HEK293 (cell line): ENCODE results near the gene ENAH.

Source experiments
- CTCF ChIA-PET: fragments of 350-600 bp; formaldehyde crosslinking; extraction: SDS; loops from one replicate; lab custom pipeline; 2021; ENCODE audit warnings: antibody characterized with exemption; lab: Yijun Ruan, JAX
- POLR2A ChIA-PET: fragments of 300-600 bp; formaldehyde crosslinking; extraction: SDS; loops from one replicate; lab custom pipeline; 2020; ENCODE audit warnings: antibody characterized with exemption, inconsistent platforms; lab: Yijun Ruan, JAX
- H3K27ac ChIP-seq: fragments of 200-500 bp; sonication (Bioruptor generic); 2 replicates; pipeline ENCODE4 v1.5.1; 2014; ENCODE audit warnings: low read depth, low read length, control low read depth, inconsistent platforms; ENCODE audit errors: extremely low read depth
- H3K36me3 ChIP-seq, 2 experiments: fragments of 200-500 bp in 1 of 2; sonication (Bioruptor generic) in 1 of 2; 1 replicate in 1 of 2; 2 replicates in 1 of 2; pipeline ENCODE4 v1.5.1; 2014 to 2017; ENCODE audit warnings: inconsistent platforms in 2 of 2, low read length in 2 of 2; ENCODE audit not compliant: control insufficient read depth in 2 of 2, insufficient read depth in 1 of 2
- H3K4me1 ChIP-seq: fragments of 200-500 bp; sonication (Bioruptor generic); 2 replicates; pipeline ENCODE4 v1.5.1; 2014; ENCODE audit warnings: mild to moderate bottlenecking, low read length, inconsistent platforms; ENCODE audit not compliant: control insufficient read depth, insufficient read depth
- H3K4me3 ChIP-seq: 2 replicates; pipeline ENCODE4 v1.5.1; 2011; ENCODE audit warnings: low read depth, mild to moderate bottlenecking, control low read depth, low read length, moderate library complexity
- H3K9me3 ChIP-seq: fragments of 200-500 bp; sonication (Bioruptor generic); 2 replicates; pipeline ENCODE4 v1.5.1; 2014; ENCODE audit warnings: low read depth, low read length, inconsistent platforms; ENCODE audit not compliant: control insufficient read depth, insufficient read depth
- GFI1B ChIP-seq: fragments of 450-650 bp; formaldehyde crosslinking; IDR thresholded peaks from 2 replicates; pipeline ENCODE4 v1.5.1; 2016; ENCODE audit warnings: missing biosample characterization, missing genetic modification characterization
- GLIS2 ChIP-seq: fragments of 450-650 bp; formaldehyde crosslinking; IDR thresholded peaks from 2 replicates; pipeline ENCODE4 v1.5.1; 2016; ENCODE audit warnings: missing biosample characterization, missing genetic modification characterization
- HOXA7 ChIP-seq: sonication (generic); formaldehyde crosslinking; IDR thresholded peaks from 2 replicates; pipeline ENCODE4 v1.8.1; 2022; ENCODE audit warnings: missing genetic modification reagents, borderline replicate concordance
- IKZF3 ChIP-seq: fragments of 450-650 bp; IDR thresholded peaks from 2 replicates; pipeline ENCODE4 v1.5.0; 2018; ENCODE audit warnings: missing biosample characterization, mild to moderate bottlenecking, missing genetic modification characterization, moderate library complexity
- INSM2 ChIP-seq: fragments of 450-650 bp; formaldehyde crosslinking; IDR thresholded peaks from 2 replicates; pipeline ENCODE4 v1.5.1; 2016; ENCODE audit warnings: missing biosample characterization, missing genetic modification characterization
- PATZ1 ChIP-seq: fragments of 450-650 bp; formaldehyde crosslinking; IDR thresholded peaks from 2 replicates; pipeline ENCODE4 v1.5.1; 2016; ENCODE audit warnings: missing biosample characterization, missing genetic modification characterization
- ZNF114 ChIP-seq: fragments of 450-650 bp; formaldehyde crosslinking; IDR thresholded peaks from 2 replicates; pipeline ENCODE4 v1.5.0; 2017; ENCODE audit warnings: missing biosample characterization, missing genetic modification characterization
- ZNF121 ChIP-seq: fragments of 450-650 bp; formaldehyde crosslinking; IDR thresholded peaks from 2 replicates; pipeline ENCODE4 v1.5.1; 2016; ENCODE audit warnings: missing biosample characterization, missing genetic modification characterization
- ZNF146 ChIP-seq: fragments of 450-650 bp; formaldehyde crosslinking; IDR thresholded peaks from 2 replicates; pipeline ENCODE4 v1.5.1; 2016; ENCODE audit warnings: missing biosample characterization, missing genetic modification characterization
- ZNF169 ChIP-seq: fragments of 450-650 bp; formaldehyde crosslinking; IDR thresholded peaks from 2 replicates; pipeline ENCODE4 v1.5.1; 2016; ENCODE audit warnings: missing biosample characterization, missing genetic modification characterization
- ZNF202 ChIP-seq: fragments of 450-650 bp; formaldehyde crosslinking; IDR thresholded peaks from 2 replicates; pipeline ENCODE4 v1.5.1; 2016; ENCODE audit warnings: missing biosample characterization, missing genetic modification characterization, borderline replicate concordance
- ZNF350 ChIP-seq: fragments of 450-650 bp; formaldehyde crosslinking; IDR thresholded peaks from 2 replicates; pipeline ENCODE4 v1.5.0; 2017; ENCODE audit warnings: missing biosample characterization, mild to moderate bottlenecking, missing genetic modification characterization
- ZNF362 ChIP-seq: fragments of 450-650 bp; formaldehyde crosslinking; IDR thresholded peaks from 2 replicates; pipeline ENCODE4 v1.5.1; 2016; ENCODE audit warnings: missing biosample characterization, missing genetic modification characterization
- ZNF426 ChIP-seq: fragments of 450-650 bp; formaldehyde crosslinking; IDR thresholded peaks from 2 replicates; pipeline ENCODE4 v1.5.1; 2017; ENCODE audit warnings: missing biosample characterization, missing genetic modification characterization, mild to moderate bottlenecking, inconsistent platforms, moderate library complexity
- ZNF701 ChIP-seq: fragments of 450-650 bp; formaldehyde crosslinking; IDR thresholded peaks from 2 replicates; pipeline ENCODE4 v1.5.1; 2016; ENCODE audit warnings: missing biosample characterization, missing genetic modification characterization
- ZNF768 ChIP-seq: fragments of 450-650 bp; formaldehyde crosslinking; IDR thresholded peaks from 2 replicates; pipeline ENCODE4 v1.5.1; 2018; ENCODE audit warnings: missing biosample characterization, mild to moderate bottlenecking, missing genetic modification characterization
- ZSCAN4 ChIP-seq: fragments of 450-650 bp; formaldehyde crosslinking; IDR thresholded peaks from 2 replicates; pipeline ENCODE4 v1.5.1; 2017; ENCODE audit warnings: missing biosample characterization, missing genetic modification characterization
- TF ChIP-seq, protein P1 (sequence below): fragments of 450-650 bp; formaldehyde crosslinking; IDR thresholded peaks from 2 replicates; pipeline ENCODE4 v1.5.1; 2016; ENCODE audit warnings: missing biosample characterization, missing genetic modification characterization
- TF ChIP-seq, protein P2 (sequence below): fragments of 450-650 bp; formaldehyde crosslinking; IDR thresholded peaks from 2 replicates; pipeline ENCODE4 v1.5.1; 2016; ENCODE audit warnings: missing biosample characterization, missing genetic modification characterization
- TF ChIP-seq, protein P3 (sequence below): fragments of 450-650 bp; formaldehyde crosslinking; IDR thresholded peaks from 2 replicates; pipeline ENCODE4 v1.5.1; 2017; ENCODE audit warnings: missing biosample characterization, missing genetic modification characterization

ENAH gene

DNA sequence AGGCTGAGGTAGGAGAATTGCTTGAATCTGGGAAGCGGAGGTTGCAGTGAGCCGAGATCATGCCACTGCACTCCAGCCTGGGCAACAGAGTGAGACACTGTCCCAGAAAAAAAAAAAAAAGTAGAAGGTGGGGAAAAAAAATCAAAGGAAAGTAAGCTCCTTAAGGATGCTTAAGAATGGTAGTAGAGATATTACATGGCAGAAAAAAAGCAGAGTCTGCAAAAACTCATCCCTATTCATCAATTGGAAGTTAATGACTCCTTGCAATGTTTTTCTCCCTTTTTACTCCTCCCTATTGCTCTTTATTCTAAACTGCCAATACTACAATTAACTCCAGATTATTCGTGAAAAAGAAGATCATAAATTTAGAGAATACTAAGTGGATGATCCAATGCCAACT lies 23.4 kb downstream of the ENAH start:
- Histone ChIP-seq H3K27ac (no peak overlapping the region), H3K4me1 (peaks cover 19% of the 10 kb centered on the region), H3K9me3 (no peaks in the 10 kb centered on the region), H3K4me3 (no peak overlapping the region), H3K36me3 (no peaks in the 10 kb centered on the region; a peak in 1 of 3 replicates)
- ChIA-PET POLR2A (interaction anchor here (0.7 kb wide), 1 partner anchor 123 kb away, joined by 3 read pairs; no protein-coding TSS in a partner anchor), CTCF (interaction anchor here (0.5 to 0.9 kb wide), 4 partner anchors 9 to 253 kb away, joined by 3 to 5 read pairs (median 4); no protein-coding TSS in a partner anchor)
- TF ChIP-seq ZNF426 (tag by site-specific recombination) (no peak), INSM2 (tag by site-specific recombination) (no peak), ZNF701 (tag by site-specific recombination) (no peak), ZSCAN4 (tag by site-specific recombination) (no peak), HOXA7 (CRISPR knock-in tag) (no peak), ZNF768 (tag by site-specific recombination) (no peak), GFI1B (no peak), ZNF350 (no peak), IKZF3 (no peak), PATZ1 (tag by site-specific recombination) (no peak), ZNF169 (tag by site-specific recombination) (no peak), ZNF202 (tag by site-specific recombination) (no peak), ZNF121 (tag by site-specific recombination) (peak; percentile 77), ZNF114 (no peak), GLIS2 (tag by site-specific recombination) (no peak), ZNF146 (tag by site-specific recombination) (0 out of 2 replicates have a peak, but pooled peaks have one; percentile 3), ZNF362 (tag by site-specific recombination) (peak; percentile 59; the same call in 1 of the 2 replicates)
- TF ChIP-seq, protein P1, sequence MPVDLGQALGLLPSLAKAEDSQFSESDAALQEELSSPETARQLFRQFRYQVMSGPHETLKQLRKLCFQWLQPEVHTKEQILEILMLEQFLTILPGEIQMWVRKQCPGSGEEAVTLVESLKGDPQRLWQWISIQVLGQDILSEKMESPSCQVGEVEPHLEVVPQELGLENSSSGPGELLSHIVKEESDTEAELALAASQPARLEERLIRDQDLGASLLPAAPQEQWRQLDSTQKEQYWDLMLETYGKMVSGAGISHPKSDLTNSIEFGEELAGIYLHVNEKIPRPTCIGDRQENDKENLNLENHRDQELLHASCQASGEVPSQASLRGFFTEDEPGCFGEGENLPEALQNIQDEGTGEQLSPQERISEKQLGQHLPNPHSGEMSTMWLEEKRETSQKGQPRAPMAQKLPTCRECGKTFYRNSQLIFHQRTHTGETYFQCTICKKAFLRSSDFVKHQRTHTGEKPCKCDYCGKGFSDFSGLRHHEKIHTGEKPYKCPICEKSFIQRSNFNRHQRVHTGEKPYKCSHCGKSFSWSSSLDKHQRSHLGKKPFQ (tag by site-specific recombination): no peak
- TF ChIP-seq, protein P2, sequence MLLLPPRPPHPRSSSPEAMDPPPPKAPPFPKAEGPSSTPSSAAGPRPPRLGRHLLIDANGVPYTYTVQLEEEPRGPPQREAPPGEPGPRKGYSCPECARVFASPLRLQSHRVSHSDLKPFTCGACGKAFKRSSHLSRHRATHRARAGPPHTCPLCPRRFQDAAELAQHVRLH (tag by site-specific recombination): 0 out of 2 replicates have a peak, but pooled peaks have one; percentile 51
- TF ChIP-seq, protein P3, sequence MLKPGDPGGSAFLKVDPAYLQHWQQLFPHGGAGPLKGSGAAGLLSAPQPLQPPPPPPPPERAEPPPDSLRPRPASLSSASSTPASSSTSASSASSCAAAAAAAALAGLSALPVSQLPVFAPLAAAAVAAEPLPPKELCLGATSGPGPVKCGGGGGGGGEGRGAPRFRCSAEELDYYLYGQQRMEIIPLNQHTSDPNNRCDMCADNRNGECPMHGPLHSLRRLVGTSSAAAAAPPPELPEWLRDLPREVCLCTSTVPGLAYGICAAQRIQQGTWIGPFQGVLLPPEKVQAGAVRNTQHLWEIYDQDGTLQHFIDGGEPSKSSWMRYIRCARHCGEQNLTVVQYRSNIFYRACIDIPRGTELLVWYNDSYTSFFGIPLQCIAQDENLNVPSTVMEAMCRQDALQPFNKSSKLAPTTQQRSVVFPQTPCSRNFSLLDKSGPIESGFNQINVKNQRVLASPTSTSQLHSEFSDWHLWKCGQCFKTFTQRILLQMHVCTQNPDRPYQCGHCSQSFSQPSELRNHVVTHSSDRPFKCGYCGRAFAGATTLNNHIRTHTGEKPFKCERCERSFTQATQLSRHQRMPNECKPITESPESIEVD (tag by site-specific recombination): peak; percentile 39
